HEK293 (cell line): ENCODE data around the gene NTNG1.

Experiments used
- CTCF ChIP-seq: fragments of 450-650 bp; formaldehyde crosslinking; IDR thresholded peaks from 2 replicates; pipeline ENCODE4 v1.5.1; 2016; ENCODE audit warnings: missing biosample characterization, missing genetic modification characterization
- GLI2 ChIP-seq: fragments of 450-650 bp; formaldehyde crosslinking; IDR thresholded peaks from 2 replicates; pipeline ENCODE4; 2017; ENCODE audit warnings: missing biosample characterization, missing genetic modification characterization, low read depth, borderline replicate concordance
- PATZ1 ChIP-seq: fragments of 450-650 bp; formaldehyde crosslinking; IDR thresholded peaks from 2 replicates; pipeline ENCODE4 v1.5.1; 2016; ENCODE audit warnings: missing biosample characterization, missing genetic modification characterization
- ZBTB7A ChIP-seq: fragments of 450-650 bp; formaldehyde crosslinking; IDR thresholded peaks from 2 replicates; pipeline ENCODE4 v1.5.1; 2016; ENCODE audit warnings: low read depth, missing biosample characterization, missing genetic modification characterization
- ZNF121 ChIP-seq: fragments of 450-650 bp; formaldehyde crosslinking; IDR thresholded peaks from 2 replicates; pipeline ENCODE4 v1.5.1; 2016; ENCODE audit warnings: missing biosample characterization, missing genetic modification characterization
- ZNF184 ChIP-seq: fragments of 450-650 bp; IDR thresholded peaks from 2 replicates; pipeline ENCODE4 v1.5.1; 2018; ENCODE audit warnings: missing biosample characterization, mild to moderate bottlenecking, missing genetic modification characterization
- ZNF280D ChIP-seq: fragments of 450-650 bp; formaldehyde crosslinking; IDR thresholded peaks from 2 replicates; pipeline ENCODE4 v1.5.1; 2016; ENCODE audit warnings: missing biosample characterization, missing genetic modification characterization
- ZNF600 ChIP-seq: fragments of 450-650 bp; formaldehyde crosslinking; IDR thresholded peaks from 2 replicates; pipeline ENCODE4 v1.5.1; 2016; ENCODE audit warnings: missing biosample characterization, missing genetic modification characterization
- ZNF76 ChIP-seq: fragments of 450-650 bp; formaldehyde crosslinking; IDR thresholded peaks from 2 replicates; pipeline ENCODE4; 2016; ENCODE audit warnings: low read depth, missing biosample characterization, missing genetic modification characterization, borderline replicate concordance

- TF ChIP-seq GLI2 (tag by site-specific recombination) (no peak), CTCF (tag by site-specific recombination) (no peak), PATZ1 (no peak), ZBTB7A (tag by site-specific recombination) (no peak), ZNF121 (tag by site-specific recombination) (no peak), ZNF600 (tag by site-specific recombination) (no peak), ZNF280D (tag by site-specific recombination) (no peak), ZNF76 (no peak), ZNF184 (tag by site-specific recombination) (no peak)
Observed at GRCh38 chr1:107459204-107459904, 318.5 kb downstream of the NTNG1 start.
